Activated CD4-positive, alpha-beta T cell treated with anti-CD3 and anti-CD28 coated beads, Interleukin-2, amount 10 ng/mL, durations not matched to agents 7 days and 5 days (primary cell): ENCODE measurements around the gene ITPR1. TPM values are rescaled to one million over a fixed set of nuclear protein-coding genes. Genes with fewer than 3 reads are reported as not detected.
"Not testable (repeated sequence)": the region's sequence is repeated elsewhere in the genome, so short reads cannot be mapped to it uniquely, and the experiment has no call there.

Experiments used
- CTCF ChIA-PET: fragments of 350-600 bp; sonication (Branson Sonifier 250); formaldehyde crosslinking; loops from one replicate; lab custom pipeline; 2021; ENCODE audit warnings: antibody characterized with exemption; lab: Charles Lee
- POLR2A ChIA-PET: fragments of 350-600 bp; sonication (Branson Sonifier 250); formaldehyde crosslinking; loops from one replicate; lab custom pipeline; 2021; ENCODE audit warnings: antibody characterized with exemption; lab: Charles Lee
- DNase-seq: peaks from one replicate; pipeline ENCODE4 v3.0.0-alpha.2; 2020
- H3K27ac Mint-ChIP-seq: one replicate; pipeline ENCODE4 v1.8.0; 2021; ENCODE audit warnings: mild to moderate bottlenecking, moderate library complexity, mixed read lengths
- H3K27me3 Mint-ChIP-seq: one replicate; pipeline ENCODE4 v1.8.0; 2021; ENCODE audit warnings: mixed read lengths
- H3K36me3 Mint-ChIP-seq: one replicate; pipeline ENCODE4 v1.8.0; 2021; ENCODE audit warnings: low read depth, mixed read lengths
- H3K4me1 Mint-ChIP-seq: one replicate; pipeline ENCODE4 v1.8.0; 2021; ENCODE audit warnings: mixed read lengths
- H3K4me3 Mint-ChIP-seq: one replicate; pipeline ENCODE4 v1.8.0; 2021; ENCODE audit warnings: mild to moderate bottlenecking, moderate library complexity, mixed read lengths
- H3K9me3 Mint-ChIP-seq: one replicate; pipeline ENCODE4 v1.8.0; 2021; ENCODE audit warnings: mixed read lengths
- total RNA-seq, 2 experiments: library from RNA; stranded (reverse); gene quantifications; one replicate each; pipeline ENCODE4 v1.2.3, GENCODE V29; 2021

Gene ITPR1
- total RNA-seq, 2 experiments from 2014 or later: 42.3 to 44.7 TPM

DNA sequence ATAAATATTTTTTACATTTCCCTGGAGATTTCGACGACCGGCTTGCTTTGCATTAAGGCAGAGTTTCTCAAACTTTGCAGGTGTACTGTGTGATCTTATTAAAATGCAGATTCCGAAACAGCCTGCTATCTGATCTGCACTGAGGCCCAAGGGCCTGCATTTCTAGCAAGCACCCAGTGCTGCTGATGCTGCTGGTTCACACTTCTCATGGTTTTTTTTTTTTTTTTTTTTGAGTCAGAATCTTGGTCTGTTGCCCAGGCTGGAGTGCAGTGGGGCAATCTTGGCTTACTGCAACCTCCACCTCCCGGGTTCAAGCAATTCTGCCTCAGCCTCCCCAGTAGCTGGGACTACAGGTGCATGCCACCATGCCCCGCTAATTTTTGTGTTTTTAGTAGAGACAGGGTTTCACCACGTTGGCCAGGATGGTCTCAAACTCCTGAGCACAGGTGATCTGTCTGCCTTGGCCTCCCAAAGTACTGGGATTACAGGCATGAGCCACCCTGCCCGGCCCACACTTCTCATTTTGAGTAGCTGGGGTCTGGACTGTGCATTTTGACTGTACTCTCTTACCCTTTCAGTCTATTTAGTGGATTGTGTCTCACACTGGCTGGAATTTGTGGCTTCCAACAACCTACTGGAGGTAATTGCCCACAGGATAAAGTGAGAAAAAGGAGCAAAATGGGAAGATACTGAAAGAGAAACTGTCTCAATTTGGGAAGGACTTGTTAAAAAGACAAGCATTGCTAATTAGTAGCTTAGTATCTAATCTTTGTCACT lies 94.1 kb downstream of the ITPR1 start:
- ChIA-PET CTCF (interaction anchor here (0.6 to 1.3 kb wide), 4 partner anchors 17 to 345 kb away, joined by 3 to 4 read pairs (median 3); no protein-coding TSS in a partner anchor), POLR2A (interaction anchor here (0.7 kb wide), 1 partner anchor 12 kb away, joined by 7 read pairs; no protein-coding TSS in a partner anchor)
- Mint-ChIP-seq H3K4me1 (peaks cover 47% of the 10 kb centered on the region), H3K36me3 (peaks cover 3% of the 10 kb centered on the region), H3K27ac (no peak overlapping the region), H3K27me3 (no peaks in the 10 kb centered on the region), H3K4me3 (no peak overlapping the region), H3K9me3 (peaks cover 5% of the 10 kb centered on the region)
- DNase-seq: no peak

DNA sequence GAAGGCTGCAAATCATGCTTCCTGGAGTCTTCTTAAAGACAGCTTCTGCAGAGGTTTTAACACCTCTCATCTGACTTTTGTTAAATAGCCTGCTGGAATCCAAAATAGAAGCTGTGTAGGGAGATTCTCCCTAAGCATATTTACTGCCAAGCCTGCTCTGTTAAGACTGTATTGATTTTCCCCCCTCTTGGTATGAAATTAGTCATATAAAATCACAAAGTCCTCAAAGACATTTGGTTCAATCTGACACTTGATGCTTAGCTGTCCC lies 94.6 kb downstream of the ITPR1 start:
- Mint-ChIP-seq H3K4me3 (no peak overlapping the region), H3K4me1 (peaks cover 45% of the 10 kb centered on the region), H3K27ac (no peak overlapping the region), H3K9me3 (peaks cover 5% of the 10 kb centered on the region), H3K36me3 (peaks cover 3% of the 10 kb centered on the region), H3K27me3 (no peaks in the 10 kb centered on the region)
- no peak for DNase-seq
- CTCF ChIA-PET: interaction anchor here (0.6 to 1.3 kb wide), 4 partner anchors 16 to 344 kb away, joined by 3 to 4 read pairs (median 3); no protein-coding TSS in a partner anchor
- POLR2A ChIA-PET: no interaction called here

DNA sequence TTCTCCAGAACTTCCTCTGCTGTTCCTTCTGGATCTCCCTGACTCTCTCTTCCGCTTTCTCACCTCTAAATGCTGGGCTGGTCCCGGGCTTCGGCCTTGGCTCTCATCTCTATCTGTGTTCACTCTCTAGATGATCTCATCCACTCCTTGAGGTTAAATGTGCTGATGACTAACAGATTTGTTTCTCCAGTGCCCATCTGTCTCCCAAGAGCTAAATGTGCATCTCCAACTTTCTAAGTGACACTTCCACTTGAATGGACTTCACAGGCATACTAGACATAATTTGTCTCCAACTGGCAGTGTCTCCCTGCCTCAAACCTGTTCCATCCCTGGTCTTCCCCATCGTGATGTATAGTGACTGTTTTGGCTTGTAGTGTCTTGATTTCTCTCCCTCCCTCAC lies 95.3 kb downstream of the ITPR1 start:
- ChIA-PET POLR2A (no interaction called here), CTCF (interaction anchor here (0.9 kb wide), 1 partner anchor 15 kb away, joined by 3 read pairs; no protein-coding TSS in a partner anchor)
- Mint-ChIP-seq H3K4me1 (peaks cover 43% of the 10 kb centered on the region), H3K9me3 (peaks cover 5% of the 10 kb centered on the region), H3K36me3 (peaks cover 3% of the 10 kb centered on the region), H3K27me3 (no peaks in the 10 kb centered on the region), H3K27ac (no peak overlapping the region), H3K4me3 (no peak overlapping the region)
- no peak for DNase-seq

DNA sequence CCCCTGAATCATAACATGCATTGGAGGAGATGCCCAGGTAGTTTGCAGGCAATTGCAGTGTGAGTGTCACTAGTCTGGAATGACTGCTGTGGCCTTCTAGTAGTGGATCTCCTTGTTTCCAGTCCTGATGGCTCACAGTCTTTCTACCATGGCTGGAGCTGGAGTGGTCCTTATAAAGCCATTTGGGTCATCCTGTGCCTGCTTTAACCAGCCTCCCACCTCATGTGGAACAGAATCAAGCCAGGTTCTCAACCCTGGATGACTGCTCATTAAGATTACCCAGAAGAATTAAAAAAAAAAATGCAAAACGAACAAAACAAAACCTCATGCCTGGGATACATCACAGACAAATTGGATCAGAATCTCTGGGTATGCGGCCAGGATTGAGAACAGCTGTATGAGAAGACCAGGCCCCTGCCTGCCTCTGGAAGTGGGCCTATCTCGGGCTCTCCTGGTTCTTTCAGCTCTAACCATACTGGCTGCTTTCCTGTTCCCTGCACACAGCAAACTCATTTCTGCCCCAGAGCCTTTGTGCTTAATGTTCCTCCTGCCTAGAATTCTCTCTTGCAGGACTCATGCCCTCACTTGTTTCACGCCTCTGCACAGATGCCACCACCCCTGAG lies 96.4 kb downstream of the ITPR1 start:
- H3K27ac Mint-ChIP-seq: no peak overlapping the region
- no peak overlapping the region for H3K4me3 Mint-ChIP-seq
- peaks cover 3% of the 10 kb centered on the region for H3K36me3 Mint-ChIP-seq
- H3K4me1 Mint-ChIP-seq: peaks cover 33% of the 10 kb centered on the region
- DNase-seq: no peak
- peaks cover 5% of the 10 kb centered on the region for H3K9me3 Mint-ChIP-seq
- ChIA-PET CTCF (interaction anchor here (0.5 to 0.9 kb wide), 2 partner anchors 239 to 898 kb away, joined by 3 read pairs; no protein-coding TSS in a partner anchor), POLR2A (no interaction called here)
- H3K27me3 Mint-ChIP-seq: no peaks in the 10 kb centered on the region

DNA sequence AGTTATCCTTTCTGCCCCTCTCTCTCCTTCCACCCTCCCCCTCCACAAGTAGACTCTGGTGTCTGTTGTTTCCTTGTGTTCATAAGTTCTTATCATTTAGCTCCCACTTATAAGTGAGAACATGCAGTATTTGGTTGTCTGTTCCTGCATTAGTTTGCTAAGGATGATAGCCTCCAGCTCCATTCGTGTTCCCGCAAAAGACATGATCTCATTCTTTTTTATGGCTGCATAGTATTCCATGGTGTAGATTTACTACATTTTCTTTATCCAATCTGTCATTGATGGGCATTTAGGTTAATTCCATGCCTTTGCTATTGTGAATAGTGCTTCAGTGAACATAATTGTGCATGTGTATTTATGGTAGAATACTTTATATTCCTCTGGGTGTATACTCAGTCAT lies 97.7 kb downstream of the ITPR1 start:
- H3K4me1 Mint-ChIP-seq: peaks cover 28% of the 10 kb centered on the region

DNA sequence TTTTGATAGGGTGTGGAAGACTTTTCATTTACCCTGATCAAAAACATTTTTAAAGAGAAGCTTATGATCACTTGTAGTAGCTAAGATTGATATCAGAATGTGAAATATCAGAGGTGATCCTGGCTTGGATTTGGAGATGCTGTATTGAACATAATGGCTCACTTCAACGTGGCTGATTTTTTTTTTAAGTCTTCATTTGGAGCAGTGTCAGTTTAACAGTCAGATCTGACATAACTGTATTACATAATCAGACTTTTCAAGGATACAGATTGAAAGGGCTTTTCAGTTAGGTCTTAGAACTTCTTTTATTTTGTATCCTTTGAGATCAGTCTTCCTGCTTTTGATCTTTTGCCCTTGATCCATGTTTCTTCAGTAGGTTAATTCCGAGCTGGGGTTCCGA lies 98.5 kb downstream of the ITPR1 start:
- ChIA-PET POLR2A (no interaction called here), CTCF (interaction anchor here (1.0 to 2.0 kb wide), 2 partner anchors 12 to 38 kb away, joined by 4 to 5 read pairs; no protein-coding TSS in a partner anchor)

More for the DNA sequence above, 97.7 kb downstream of the ITPR1 start:
- H3K9me3 Mint-ChIP-seq, DNase-seq, H3K27ac Mint-ChIP-seq, H3K4me3 Mint-ChIP-seq, H3K27me3 Mint-ChIP-seq, POLR2A ChIA-PET, H3K36me3 Mint-ChIP-seq: not testable (repeated sequence)
- CTCF ChIA-PET: interaction anchor here (2.0 kb wide), 1 partner anchor 13 kb away, joined by 5 read pairs; no protein-coding TSS in a partner anchor

DNA sequence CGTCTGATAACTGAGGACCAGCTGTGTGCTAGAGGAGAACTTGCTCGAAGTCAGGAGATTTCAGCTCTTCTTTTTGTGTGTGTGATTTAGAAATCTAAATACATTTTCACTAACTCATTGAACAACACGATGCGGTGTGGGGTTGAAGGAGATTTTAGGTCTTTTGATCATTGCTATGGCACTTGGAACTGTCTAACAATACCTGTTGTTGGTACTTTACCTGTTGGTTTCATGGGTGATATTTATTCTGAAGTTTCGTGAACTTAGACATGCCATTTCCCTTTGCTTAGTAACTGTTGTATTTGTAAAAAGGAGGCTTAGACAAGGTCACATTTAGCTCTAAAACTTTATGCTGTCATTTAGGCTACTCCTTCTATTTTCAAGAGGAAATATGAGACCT lies 99.9 kb downstream of the ITPR1 start:
- DNase-seq: no peak
- H3K4me3 Mint-ChIP-seq: no peak overlapping the region
- peaks cover 3% of the 10 kb centered on the region for H3K36me3 Mint-ChIP-seq
- no peak overlapping the region for H3K27ac Mint-ChIP-seq
- ChIA-PET POLR2A (no interaction called here), CTCF (interaction anchor here (1.0 kb wide), 2 partner anchors 25 to 40 kb away, joined by 4 to 5 read pairs; no protein-coding TSS in a partner anchor)
- peaks cover 5% of the 10 kb centered on the region for H3K9me3 Mint-ChIP-seq
- H3K27me3 Mint-ChIP-seq: no peaks in the 10 kb centered on the region
- peaks cover 10% of the 10 kb centered on the region for H3K4me1 Mint-ChIP-seq

More for the DNA sequence above, 98.5 kb downstream of the ITPR1 start:
- H3K27ac Mint-ChIP-seq: no peak overlapping the region
- peaks cover 3% of the 10 kb centered on the region for H3K36me3 Mint-ChIP-seq
- H3K27me3 Mint-ChIP-seq: no peaks in the 10 kb centered on the region
- peaks cover 20% of the 10 kb centered on the region for H3K4me1 Mint-ChIP-seq
- H3K4me3 Mint-ChIP-seq: no peak overlapping the region
- H3K9me3 Mint-ChIP-seq: peaks cover 5% of the 10 kb centered on the region
- no peak for DNase-seq

DNA sequence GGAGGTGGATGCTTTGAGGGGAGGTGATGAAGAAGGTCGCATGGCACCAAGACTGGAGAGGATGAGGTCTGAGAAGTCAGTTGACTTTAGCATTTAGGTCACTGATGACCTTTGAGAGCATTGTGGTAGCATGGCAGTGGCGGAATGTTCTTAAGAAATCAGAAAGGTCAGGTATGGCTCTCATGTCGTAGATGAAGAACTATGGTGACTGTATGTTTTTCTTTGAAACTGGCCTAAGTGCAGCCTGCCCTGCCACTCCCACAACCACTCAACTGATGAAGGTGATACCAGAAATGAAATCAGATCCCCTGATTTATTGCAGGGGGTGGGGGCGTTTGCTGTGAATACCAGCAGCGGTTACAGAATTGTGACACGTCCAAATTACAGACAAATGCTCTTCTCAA lies 102.6 kb downstream of the ITPR1 start:
- H3K4me3 Mint-ChIP-seq: no peak overlapping the region
- no peaks in the 10 kb centered on the region for H3K4me1 Mint-ChIP-seq
- peaks cover 6% of the 10 kb centered on the region for H3K9me3 Mint-ChIP-seq
- CTCF ChIA-PET: interaction anchor here (0.8 kb wide), 1 partner anchor 41 kb away, joined by 3 read pairs; no protein-coding TSS in a partner anchor
- H3K27ac Mint-ChIP-seq: no peak overlapping the region
- no peak for DNase-seq
- H3K36me3 Mint-ChIP-seq: peaks cover 5% of the 10 kb centered on the region
- no peaks in the 10 kb centered on the region for H3K27me3 Mint-ChIP-seq
- POLR2A ChIA-PET: no interaction called here

DNA sequence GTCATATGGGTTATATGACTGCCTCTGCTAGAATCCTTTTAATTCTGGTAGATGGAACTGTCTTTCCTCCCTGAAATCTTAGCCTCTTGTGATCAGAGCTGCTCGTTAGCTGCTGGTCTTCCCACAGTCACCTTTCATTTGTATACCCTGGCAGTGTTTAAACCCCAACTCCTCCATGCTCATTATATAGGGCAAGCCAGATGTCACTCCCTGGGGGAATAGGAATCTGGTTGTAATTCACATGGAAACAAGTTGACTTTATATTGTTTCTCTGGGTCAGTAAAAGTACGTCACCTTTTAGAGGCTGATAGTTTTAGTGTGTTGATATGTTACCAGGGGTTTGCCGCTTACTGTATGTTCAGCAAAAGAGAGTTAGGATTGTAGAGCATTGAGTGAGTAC lies 103.5 kb downstream of the ITPR1 start:
- no peak overlapping the region for H3K4me3 Mint-ChIP-seq
- ChIA-PET POLR2A (no interaction called here), CTCF (interaction anchor here (0.5 to 1.9 kb wide), 5 partner anchors 11 to 1033 kb away, joined by 3 to 4 read pairs (median 3); no protein-coding TSS in a partner anchor)
- H3K27ac Mint-ChIP-seq: no peak overlapping the region
- no peaks in the 10 kb centered on the region for H3K4me1 Mint-ChIP-seq
- H3K9me3 Mint-ChIP-seq: peaks cover 4% of the 10 kb centered on the region
- DNase-seq: no peak
- no peaks in the 10 kb centered on the region for H3K27me3 Mint-ChIP-seq
- H3K36me3 Mint-ChIP-seq: peaks cover 3% of the 10 kb centered on the region

DNA sequence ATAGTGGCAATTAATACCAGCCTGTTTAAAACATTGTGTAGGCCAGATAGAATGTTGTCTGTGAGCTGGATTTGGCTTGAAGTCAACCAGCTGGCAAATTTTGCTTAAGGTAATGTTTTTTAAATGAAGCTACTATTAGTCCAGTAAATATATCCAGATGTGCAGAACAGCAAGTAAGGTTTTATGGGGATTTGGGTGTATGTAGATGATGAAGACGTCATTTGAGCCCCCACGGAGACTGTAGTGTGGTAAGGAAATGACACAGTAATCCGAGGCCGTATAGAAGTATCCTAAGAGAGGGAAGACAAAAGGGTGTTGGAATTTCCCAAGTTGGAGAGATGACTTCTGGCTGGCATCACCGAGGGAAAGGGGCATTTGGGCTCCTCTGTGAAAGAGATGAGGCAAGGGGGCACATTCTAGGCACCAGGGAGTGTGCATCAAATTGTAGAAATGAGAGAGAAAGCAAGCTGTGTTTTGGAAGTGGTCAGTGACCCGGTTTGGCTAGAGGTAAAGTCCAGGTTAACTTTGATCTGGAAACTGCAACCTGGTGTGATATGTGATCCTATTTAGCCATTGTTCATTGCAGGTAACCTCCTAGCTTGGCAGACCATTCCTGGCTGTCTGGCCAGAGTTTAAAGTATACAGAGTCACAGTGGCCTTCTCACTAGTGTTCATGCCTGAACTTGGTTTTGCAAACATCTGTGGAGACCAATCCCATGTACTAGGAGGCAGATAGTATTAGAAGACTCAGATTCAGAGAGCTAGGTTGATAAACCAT lies 104.2 kb downstream of the ITPR1 start:
- Mint-ChIP-seq H3K4me1 (no peaks in the 10 kb centered on the region), H3K9me3 (peaks cover 4% of the 10 kb centered on the region), H3K4me3 (no peak overlapping the region), H3K27ac (no peak overlapping the region), H3K36me3 (peaks cover 3% of the 10 kb centered on the region), H3K27me3 (no peaks in the 10 kb centered on the region)
- POLR2A ChIA-PET: no interaction called here
- no peak for DNase-seq
- CTCF ChIA-PET: interaction anchor here (0.6 to 1.9 kb wide), 6 partner anchors 9 to 1033 kb away, joined by 3 to 4 read pairs (median 3); no protein-coding TSS in a partner anchor

DNA sequence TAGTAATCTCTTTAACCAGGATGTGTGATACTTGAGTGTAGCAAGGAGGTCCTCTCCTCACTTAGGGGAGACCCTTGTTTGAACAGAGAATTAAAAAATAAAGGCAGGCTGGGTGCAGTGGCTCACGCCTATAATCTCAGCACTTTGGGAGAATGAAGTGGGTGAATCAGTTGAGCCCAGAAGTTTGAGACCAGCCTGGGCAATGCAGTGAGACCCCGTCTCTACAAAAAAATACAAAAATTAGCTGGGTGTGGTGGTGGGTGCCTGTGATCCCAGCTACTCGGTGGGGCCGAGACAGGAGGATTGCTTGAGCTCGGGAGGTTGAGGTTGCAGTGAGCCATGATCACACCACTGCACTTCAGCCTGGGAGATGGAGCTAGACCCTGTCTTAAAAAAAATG lies 105.1 kb downstream of the ITPR1 start:
- H3K4me3 Mint-ChIP-seq, H3K4me1 Mint-ChIP-seq, DNase-seq, POLR2A ChIA-PET, H3K27me3 Mint-ChIP-seq, H3K9me3 Mint-ChIP-seq, H3K27ac Mint-ChIP-seq, H3K36me3 Mint-ChIP-seq: not testable (repeated sequence)
- CTCF ChIA-PET: interaction anchor here (1.4 to 1.9 kb wide), 2 partner anchors 22 to 31 kb away, joined by 3 to 4 read pairs; no protein-coding TSS in a partner anchor

DNA sequence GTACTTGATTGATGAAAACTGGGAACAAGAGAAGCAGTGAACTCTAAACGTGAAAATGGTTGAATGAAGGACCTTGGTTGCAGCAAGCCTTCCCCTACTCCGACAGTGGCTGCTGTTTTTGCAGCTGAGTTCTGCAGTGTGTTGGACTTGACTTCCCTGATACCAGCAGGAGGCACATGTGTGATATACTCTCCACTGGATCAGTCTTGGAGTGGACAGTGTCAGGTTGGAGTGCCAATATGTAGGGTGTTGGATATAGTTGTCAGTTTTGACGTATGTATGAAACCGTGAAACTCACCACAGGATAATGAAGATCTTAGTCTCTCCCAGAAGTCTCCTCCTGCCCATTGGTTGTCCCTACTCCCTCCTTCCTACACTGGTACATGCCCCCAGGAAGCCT lies 106.5 kb downstream of the ITPR1 start:
- peaks cover 4% of the 10 kb centered on the region for H3K9me3 Mint-ChIP-seq
- H3K27me3 Mint-ChIP-seq: no peaks in the 10 kb centered on the region
- H3K4me1 Mint-ChIP-seq: no peaks in the 10 kb centered on the region
- peaks cover 3% of the 10 kb centered on the region for H3K36me3 Mint-ChIP-seq
- ChIA-PET POLR2A (no interaction called here), CTCF (interaction anchor here (1.4 kb wide), 1 partner anchor 23 kb away, joined by 3 read pairs; no protein-coding TSS in a partner anchor)
- no peak overlapping the region for H3K27ac Mint-ChIP-seq
- no peak for DNase-seq
- no peak overlapping the region for H3K4me3 Mint-ChIP-seq
